Activated CD4-positive, alpha-beta T cell treated with anti-CD3 and anti-CD28 coated beads for 24 hours (primary cell): ENCODE data around the gene PNLIP.

Experiments
- DNase-seq, 2 donors: peaks; one replicate each; pipeline ENCODE4 v3.0.0-alpha.2; 2020; ENCODE audit warnings: low read depth in 2 of 2

Gene PNLIP

GRCh38 chr10:116574797-116575196, 29.1 kb downstream of the PNLIP start:
- DNase-seq: no peak

GRCh38 chr10:116587878-116588591, 42.3 kb downstream of the PNLIP start:
- no peak for DNase-seq

- no peak for DNase-seq
These were observed 43.3 kb downstream of the PNLIP start for GRCh38 chr10:116588995-116589394.

GRCh38 chr10:116589926-116590325, 44.2 kb downstream of the PNLIP start:
- DNase-seq: no peak

GRCh38 chr10:116590590-116591444, 45.1 kb downstream of the PNLIP start, which contains the start of gene PNLIPRP1:
Gene PNLIPRP1, plus strand, starts transcription at chr10:116590959. Its CDS starts 171 bp downstream, at chr10:116591130.
- DNase-seq: no peak

GRCh38 chr10:116593139-116593740, 47.5 kb downstream of the PNLIP start:
- DNase-seq: no peak

DNA sequence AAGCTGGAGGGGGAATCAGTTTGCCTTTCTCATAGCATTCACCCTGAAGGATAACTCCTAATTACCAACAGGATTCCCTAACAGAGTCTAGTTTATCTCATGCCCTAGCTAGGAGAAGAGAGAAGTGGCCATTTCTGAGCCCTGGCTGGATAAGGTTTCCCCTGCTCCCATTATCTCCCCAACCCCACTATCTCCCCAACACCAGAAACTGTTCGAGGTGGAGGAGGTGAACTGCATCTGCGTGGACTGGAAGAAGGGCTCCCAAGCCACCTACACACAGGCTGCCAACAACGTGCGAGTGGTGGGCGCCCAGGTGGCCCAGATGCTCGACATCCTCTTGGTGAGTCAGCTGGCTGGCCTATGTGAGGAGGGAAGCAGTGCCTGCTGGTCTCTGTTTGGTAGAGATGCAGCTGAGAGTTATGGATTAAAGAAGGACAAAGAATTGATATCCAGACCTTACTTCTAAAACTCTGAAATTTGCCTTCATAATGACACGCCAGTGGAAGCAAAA, 48.8 kb downstream of the PNLIP start:
- no peak for DNase-seq

DNA sequence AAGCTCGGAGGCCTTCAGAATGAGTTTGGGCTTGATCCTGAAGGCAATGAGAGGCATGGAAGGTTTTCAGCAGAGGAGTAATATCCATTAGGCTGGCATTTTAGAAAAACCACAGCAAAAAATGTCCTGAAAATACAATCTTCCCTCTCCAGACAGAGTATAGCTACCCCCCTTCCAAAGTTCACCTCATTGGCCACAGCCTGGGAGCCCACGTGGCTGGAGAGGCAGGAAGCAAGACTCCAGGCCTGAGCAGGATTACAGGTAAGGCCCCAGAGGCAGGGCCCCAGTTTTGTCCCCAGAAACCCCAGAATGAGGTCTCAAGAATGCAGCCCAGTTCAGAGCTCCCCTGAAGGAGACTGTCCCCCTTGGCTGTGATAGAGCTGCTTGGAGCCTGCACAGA, 50.3 kb downstream of the PNLIP start:
- DNase-seq: no peak

- no peak for DNase-seq
These were observed 51.8 kb downstream of the PNLIP start for GRCh38 chr10:116597543-116597942.

- no peak for DNase-seq
These were observed 52.6 kb downstream of the PNLIP start for GRCh38 chr10:116598329-116598728.

- DNase-seq: no peak
These were observed 54.3 kb downstream of the PNLIP start for GRCh38 chr10:116599991-116600390.

DNA sequence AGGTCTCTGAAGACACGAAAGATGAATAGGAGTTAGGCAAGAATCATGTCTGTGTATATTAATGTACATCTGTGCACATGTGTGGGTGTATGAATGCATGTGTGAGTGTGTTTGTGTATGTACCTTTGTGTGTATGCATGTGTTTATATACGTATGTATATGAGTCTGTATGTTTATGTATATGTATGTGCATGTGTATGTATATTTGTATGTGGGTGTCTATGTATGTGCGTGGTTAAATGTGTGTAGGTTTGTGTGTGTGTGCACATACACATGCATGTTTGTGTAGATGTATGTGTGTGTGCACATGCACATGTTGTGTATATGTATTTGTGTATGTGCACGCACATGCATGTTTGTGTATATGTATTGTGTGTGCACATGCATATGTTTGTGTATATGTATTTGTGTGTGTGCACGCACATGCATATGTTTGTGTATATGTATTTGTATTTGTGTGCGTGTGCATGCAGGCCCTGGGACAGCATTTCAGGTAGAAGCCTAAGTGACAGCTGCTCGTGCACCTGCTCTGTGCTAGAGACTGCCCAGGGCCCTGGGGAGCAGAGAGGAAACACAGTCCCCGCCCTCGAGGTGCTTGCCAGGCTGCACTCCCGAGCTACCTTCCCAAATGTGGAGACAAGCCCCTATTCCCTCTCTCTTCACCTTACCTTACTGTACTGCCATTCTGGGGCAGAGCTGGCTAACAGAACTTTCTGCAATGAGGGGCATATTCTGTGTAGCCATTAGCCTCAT, 57.1 kb downstream of the PNLIP start:
- no peak for DNase-seq

DNA sequence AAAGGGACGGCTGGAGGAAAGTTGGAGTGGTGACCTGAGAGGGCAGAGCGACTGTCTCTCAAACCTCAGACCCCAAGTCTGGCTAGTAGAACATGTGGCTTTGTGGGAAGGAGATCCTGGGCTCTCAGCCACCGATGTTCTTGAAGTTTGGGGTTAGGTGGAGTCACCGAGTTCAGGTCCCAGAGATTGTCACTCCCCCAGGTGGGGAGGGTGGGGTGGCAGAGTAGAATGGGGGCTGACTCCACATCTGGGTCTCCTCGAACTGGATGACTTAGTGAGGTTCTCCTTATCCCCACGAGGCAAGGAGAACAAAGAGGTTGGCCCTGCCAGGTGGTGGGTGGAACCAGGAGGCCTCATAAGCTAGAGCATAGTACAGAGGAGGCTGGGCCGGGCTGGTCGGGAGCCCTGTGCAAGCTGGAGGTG, 60.3 kb downstream of the PNLIP start:
- DNase-seq: no peak

DNA sequence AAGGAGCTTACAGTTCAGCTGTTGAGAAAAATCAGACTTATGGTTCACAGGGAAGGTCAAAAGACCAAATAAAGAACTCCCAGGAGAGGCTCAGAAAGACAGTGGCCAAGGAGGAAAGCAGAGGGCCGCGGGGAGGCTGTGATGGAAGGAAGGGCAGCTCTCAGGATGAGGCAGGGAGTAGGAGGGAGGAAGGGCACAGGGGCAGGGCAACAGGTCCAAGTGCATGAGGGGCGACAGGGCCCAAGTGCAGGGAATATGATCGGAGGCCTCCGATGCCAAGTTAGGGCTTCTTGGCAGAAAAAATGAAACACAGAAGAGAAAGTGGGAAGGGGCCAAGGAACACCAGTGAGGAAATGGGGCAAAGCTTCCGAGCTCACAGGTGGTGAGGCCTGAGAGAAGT, 61.6 kb downstream of the PNLIP start:
- DNase-seq: no peak

- DNase-seq: no peak
These were observed 63.2 kb downstream of the PNLIP start for GRCh38 chr10:116608686-116609594.

- no peak for DNase-seq
These were observed 64.9 kb downstream of the PNLIP start for GRCh38 chr10:116610443-116611152.

DNA sequence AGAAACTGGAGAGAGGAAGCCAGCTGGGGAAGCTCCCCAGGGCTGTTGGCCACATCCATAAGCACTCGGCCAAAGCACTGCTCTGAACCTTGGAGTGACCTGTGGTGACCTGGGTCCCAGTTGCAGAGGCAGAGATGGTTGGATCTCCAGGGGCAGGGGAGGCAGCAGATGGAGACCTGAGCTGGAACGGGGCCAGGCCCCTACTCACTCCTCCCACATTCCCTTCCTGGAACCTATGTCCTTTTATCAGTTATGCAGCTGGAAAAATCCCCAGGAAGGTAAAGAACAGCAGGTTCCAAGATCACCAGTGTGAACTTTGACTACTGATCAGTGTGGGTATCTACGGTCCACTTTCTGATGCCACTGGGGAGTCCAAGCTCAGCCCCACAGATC, 65.4 kb downstream of the PNLIP start:
- no peak for DNase-seq

DNA sequence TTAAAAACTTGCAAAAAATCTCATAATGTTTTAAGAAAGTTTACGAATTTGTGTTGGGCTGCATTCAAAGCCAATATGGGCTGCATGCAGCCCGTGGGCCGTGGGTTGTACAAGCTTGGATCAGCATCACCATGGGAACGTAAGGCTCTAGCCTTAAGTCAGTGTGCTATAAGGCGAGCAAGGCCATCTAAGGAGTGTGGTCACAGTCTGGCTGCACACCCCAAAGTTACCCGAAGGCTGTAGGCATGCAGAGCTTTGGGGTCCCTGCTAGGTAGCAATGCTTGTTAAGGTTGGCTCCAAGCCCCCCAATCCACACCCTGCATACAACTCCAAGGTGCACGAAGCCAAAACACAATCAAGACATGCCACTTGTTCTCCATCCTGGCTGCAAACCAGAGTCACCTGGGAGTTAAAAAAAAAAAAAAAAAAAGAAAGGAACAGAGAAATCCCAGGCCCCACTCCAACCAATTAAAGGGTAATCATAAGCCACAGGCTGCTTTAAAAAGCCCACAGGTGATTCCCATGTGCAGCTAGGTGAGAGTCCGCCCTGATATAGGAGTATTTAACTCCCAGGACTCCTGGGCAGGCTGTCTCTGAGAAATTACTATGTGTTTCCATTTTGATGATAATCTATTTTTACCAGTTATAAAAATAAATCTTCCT, 66.5 kb downstream of the PNLIP start:
- no peak for DNase-seq

- no peak for DNase-seq
These were observed 67.7 kb downstream of the PNLIP start for GRCh38 chr10:116613471-116613870.
